Activated CD4-positive, alpha-beta T cell treated with anti-CD3 and anti-CD28 coated beads for 36 hours (primary cell): ENCODE data around the gene P2RX1. TPM values are rescaled to one million over a fixed set of nuclear protein-coding genes. Genes with fewer than 3 reads are reported as not detected.
A peak's percentile ranks its signal among the peaks of the same experiment; 100 is the strongest.

ENCODE experiments used
- ATAC-seq: fragments of 200-7000 bp; cut with Tn5 transposase; one replicate; pipeline ENCODE4 v1.10.0; 2021; ENCODE audit warnings: mild to moderate bottlenecking, moderate library complexity
- CTCF ChIA-PET: fragments of 350-600 bp; sonication (Branson Sonifier 250); formaldehyde crosslinking; loops from one replicate; lab custom pipeline; 2021; ENCODE audit warnings: antibody characterized with exemption; lab: Charles Lee
- POLR2A ChIA-PET: fragments of 350-600 bp; sonication (Branson Sonifier 250); formaldehyde crosslinking; loops from one replicate; lab custom pipeline; 2021; ENCODE audit warnings: antibody characterized with exemption, inconsistent platforms; lab: Charles Lee
- DNase-seq: peaks from one replicate; pipeline ENCODE4 v3.0.0-alpha.2; 2020
- H3K27ac Mint-ChIP-seq: one replicate; pipeline ENCODE4 v1.8.0; 2021; ENCODE audit warnings: mixed read lengths
- H3K27me3 Mint-ChIP-seq: one replicate; pipeline ENCODE4 v1.8.0; 2021; ENCODE audit warnings: mixed read lengths
- H3K36me3 Mint-ChIP-seq: one replicate; pipeline ENCODE4 v1.8.0; 2021; ENCODE audit warnings: low read depth, mixed read lengths
- H3K4me1 Mint-ChIP-seq: one replicate; pipeline ENCODE4 v1.8.0; 2021; ENCODE audit warnings: mixed read lengths
- H3K4me3 Mint-ChIP-seq: one replicate; pipeline ENCODE4 v1.8.0; 2021; ENCODE audit warnings: mild to moderate bottlenecking, moderate library complexity, mixed read lengths
- H3K9me3 Mint-ChIP-seq: one replicate; pipeline ENCODE4 v1.8.0; 2021; ENCODE audit warnings: low read depth, mixed read lengths
- intact Hi-C, 2 experiments: fragments of 100-400 bp; cut with DNase I in 1 of 2; cut with micrococcal nuclease in 1 of 2; formaldehyde crosslinking; loops; one replicate each; pipeline versions ENCODE4 v1.14.2 to v1.15.1; 2022 to 2024; cut with DNase I, micrococcal nuclease
- total RNA-seq, 2 experiments: library from RNA; stranded (reverse); gene quantifications; one replicate each; pipeline ENCODE4 v1.2.3, GENCODE V29; 2021

The P2RX1 gene
- total RNA-seq, 2 experiments from 2014 or later = 0.72 to 0.89 TPM

- intact Hi-C loops = no loop called here
- no peak for DNase-seq
- no peak overlapping the region for H3K4me3 Mint-ChIP-seq
- H3K27ac Mint-ChIP-seq = no peak overlapping the region
- H3K27me3 Mint-ChIP-seq = no peaks in the 10 kb centered on the region
- H3K4me1 Mint-ChIP-seq = no peaks in the 10 kb centered on the region
- ATAC-seq = no peak
- no peaks in the 10 kb centered on the region for H3K9me3 Mint-ChIP-seq
- CTCF ChIA-PET = interaction anchor here (0.6 to 1.3 kb wide), 2 partner anchors 20 to 165 kb away, joined by 3 read pairs; no protein-coding TSS in a partner anchor
- no peaks in the 10 kb centered on the region for H3K36me3 Mint-ChIP-seq
- POLR2A ChIA-PET = no interaction called here
Observed at GRCh38 chr17:3903051-3903825, 13.0 kb downstream of the P2RX1 start.

- H3K4me3 Mint-ChIP-seq = no peak overlapping the region
- no peaks in the 10 kb centered on the region for H3K9me3 Mint-ChIP-seq
- intact Hi-C loops = no loop called here
- ChIA-PET POLR2A (no interaction called here), CTCF (interaction anchor here (2.0 kb wide), 1 partner anchor 13 kb away, joined by 15 read pairs; no protein-coding TSS in a partner anchor)
- H3K36me3 Mint-ChIP-seq = no peaks in the 10 kb centered on the region
- no peaks in the 10 kb centered on the region for H3K27me3 Mint-ChIP-seq
- no peak for ATAC-seq
- DNase-seq = no peak
- no peak overlapping the region for H3K27ac Mint-ChIP-seq
- H3K4me1 Mint-ChIP-seq = no peaks in the 10 kb centered on the region
Observed at GRCh38 chr17:3900646-3901045, 15.6 kb downstream of the P2RX1 start.

- H3K4me1 Mint-ChIP-seq = peaks cover 8% of the 10 kb centered on the region
- no peaks in the 10 kb centered on the region for H3K36me3 Mint-ChIP-seq
- DNase-seq = no peak
- no peaks in the 10 kb centered on the region for H3K9me3 Mint-ChIP-seq
- POLR2A ChIA-PET = no interaction called here
- no peaks in the 10 kb centered on the region for H3K27me3 Mint-ChIP-seq
- intact Hi-C loops = no loop called here
- ATAC-seq = no peak
- no peak overlapping the region for H3K4me3 Mint-ChIP-seq
- CTCF ChIA-PET = no interaction called here
- H3K27ac Mint-ChIP-seq = no peak overlapping the region
Observed at GRCh38 chr17:3897731-3898130, 18.5 kb downstream of the P2RX1 start.

GRCh38 chr17:3896968-3897235 lies 19.4 kb downstream of the P2RX1 start:
- Mint-ChIP-seq H3K4me3 (no peak overlapping the region), H3K27me3 (no peaks in the 10 kb centered on the region), H3K9me3 (no peaks in the 10 kb centered on the region), H3K4me1 (peaks cover 11% of the 10 kb centered on the region), H3K36me3 (no peaks in the 10 kb centered on the region), H3K27ac (no peak overlapping the region)
- DNase-seq (no peak), ATAC-seq (no peak)
- ChIA-PET CTCF (interaction anchor here (0.8 to 1.0 kb wide), 2 partner anchors 17 to 66 kb away, joined by 3 to 4 read pairs; no protein-coding TSS in a partner anchor), POLR2A (no interaction called here)
- intact Hi-C loops = no loop called here

- Mint-ChIP-seq H3K4me1 (peaks cover 17% of the 10 kb centered on the region), H3K9me3 (no peaks in the 10 kb centered on the region), H3K27me3 (no peaks in the 10 kb centered on the region), H3K4me3 (no peak overlapping the region), H3K36me3 (no peaks in the 10 kb centered on the region), H3K27ac (no peak overlapping the region)
- ATAC-seq = no peak
- CTCF ChIA-PET = interaction anchor here (0.8 to 1.0 kb wide), 2 partner anchors 18 to 66 kb away, joined by 3 to 4 read pairs; no protein-coding TSS in a partner anchor
- POLR2A ChIA-PET = interaction anchor here (0.5 to 1.1 kb wide), 2 partner anchors 69 to 215 kb away, joined by 3 read pairs; no protein-coding TSS in a partner anchor
- no peak for DNase-seq
- intact Hi-C loops = no loop called here
Observed at GRCh38 chr17:3896108-3896967, 19.9 kb downstream of the P2RX1 start.

GRCh38 chr17:3895354-3895753 lies 20.9 kb downstream of the P2RX1 start:
- no peaks in the 10 kb centered on the region for H3K36me3 Mint-ChIP-seq
- ChIA-PET POLR2A (interaction anchor here (1.1 kb wide), 1 partner anchor 70 kb away, joined by 3 read pairs; no protein-coding TSS in a partner anchor), CTCF (interaction anchor here (2.6 kb wide), 1 partner anchor 18 kb away, joined by 16 read pairs; no protein-coding TSS in a partner anchor)
- intact Hi-C loops = no loop called here
- H3K4me1 Mint-ChIP-seq = peaks cover 24% of the 10 kb centered on the region
- H3K9me3 Mint-ChIP-seq = no peaks in the 10 kb centered on the region
- ATAC-seq (no peak), DNase-seq (no peak)
- no peak overlapping the region for H3K4me3 Mint-ChIP-seq
- no peak overlapping the region for H3K27ac Mint-ChIP-seq
- H3K27me3 Mint-ChIP-seq = no peaks in the 10 kb centered on the region

- intact Hi-C loops = loop anchor here in 1 of 2 experiments (5.0 kb wide), 2 partner anchors 173 to 367 kb away; partner anchors contain the start of genes ANKFY1 and HASPIN
- no peak overlapping the region for H3K4me3 Mint-ChIP-seq
- no peak for DNase-seq
- no peak for ATAC-seq
- peaks cover 29% of the 10 kb centered on the region for H3K4me1 Mint-ChIP-seq
- no peaks in the 10 kb centered on the region for H3K36me3 Mint-ChIP-seq
- H3K27me3 Mint-ChIP-seq = no peaks in the 10 kb centered on the region
- POLR2A ChIA-PET = interaction anchor here (1.1 kb wide), 1 partner anchor 70 kb away, joined by 3 read pairs; no protein-coding TSS in a partner anchor
- no peaks in the 10 kb centered on the region for H3K9me3 Mint-ChIP-seq
- no peak overlapping the region for H3K27ac Mint-ChIP-seq
- CTCF ChIA-PET = interaction anchor here (1.0 to 2.6 kb wide), 3 partner anchors 19 to 157 kb away, joined by 3 to 16 read pairs (median 4); no protein-coding TSS in a partner anchor
Observed at GRCh38 chr17:3894911-3895343, 21.3 kb downstream of the P2RX1 start.

GRCh38 chr17:3894188-3894587 lies 22.1 kb downstream of the P2RX1 start:
- H3K4me1 Mint-ChIP-seq = peaks cover 29% of the 10 kb centered on the region
- peak overlapping the region; percentile 75 for H3K4me3 Mint-ChIP-seq
- H3K27ac Mint-ChIP-seq = peak overlapping the region; percentile 77
- DNase-seq = no peak
- ATAC-seq = no peak
- ChIA-PET POLR2A (no interaction called here), CTCF (interaction anchor here (0.8 to 2.6 kb wide), 7 partner anchors 10 to 248 kb away, joined by 3 to 16 read pairs (median 4); no protein-coding TSS in a partner anchor)
- H3K27me3 Mint-ChIP-seq = no peaks in the 10 kb centered on the region
- intact Hi-C loops = loop anchor here in 1 of 2 experiments (5.0 kb wide), 2 partner anchors 172 to 368 kb away; partner anchors contain the start of genes ANKFY1 and HASPIN
- no peaks in the 10 kb centered on the region for H3K36me3 Mint-ChIP-seq
- no peaks in the 10 kb centered on the region for H3K9me3 Mint-ChIP-seq

- Mint-ChIP-seq H3K27me3 (no peaks in the 10 kb centered on the region), H3K27ac (peak overlapping the region; percentile 77), H3K4me3 (peak overlapping the region; percentile 75), H3K4me1 (peaks cover 32% of the 10 kb centered on the region), H3K36me3 (no peaks in the 10 kb centered on the region), H3K9me3 (no peaks in the 10 kb centered on the region)
- ChIA-PET POLR2A (no interaction called here), CTCF (interaction anchor here (0.8 to 2.6 kb wide), 7 partner anchors 9 to 249 kb away, joined by 3 to 16 read pairs (median 4); no protein-coding TSS in a partner anchor)
- intact Hi-C loops = loop anchor here (1.0 to 5.0 kb wide), 11 partner anchors 18 to 1104 kb away; partner anchors contain the start of genes NCBP3 (in 2 of the 2), ANKFY1 (in 1 of the 2), ATP2A3 (in 1 of the 2) and CYB5D2 (in 1 of the 2)
- no peak for DNase-seq
- ATAC-seq = no peak
Observed at GRCh38 chr17:3893720-3894116, 22.5 kb downstream of the P2RX1 start.

GRCh38 chr17:3893003-3893719 lies 23.1 kb downstream of the P2RX1 start, which contains the start of gene CAMKK1:
Gene CAMKK1 (minus strand): TSS chr17:3893053. CDS start chr17:3885687, 7,366 bp downstream.
- Mint-ChIP-seq H3K4me1 (peaks cover 36% of the 10 kb centered on the region), H3K27me3 (no peaks in the 10 kb centered on the region), H3K27ac (peak within 1 kb of the TSS; percentile 77), H3K9me3 (no peaks in the 10 kb centered on the region), H3K36me3 (no peaks in the 10 kb centered on the region), H3K4me3 (peak within 1 kb of the TSS; percentile 76)
- POLR2A ChIA-PET = no interaction called here
- ATAC-seq (peak; percentile 88), DNase-seq (peak; percentile 94)
- intact Hi-C loops = loop anchor here (1.0 to 5.0 kb wide), 11 partner anchors 18 to 1104 kb away; partner anchors contain the start of genes NCBP3 (in 2 of the 2), ANKFY1 (in 1 of the 2), ATP2A3 (in 1 of the 2) and CYB5D2 (in 1 of the 2)
- CTCF ChIA-PET = interaction anchor here (0.8 to 2.6 kb wide), 5 partner anchors 9 to 72 kb away, joined by 3 to 16 read pairs (median 3); partner anchors contain the start of gene P2RX1
